HepG2 (cell line): ENCODE results near the gene TAS1R3. TPM values are rescaled to one million over a fixed set of nuclear protein-coding genes. Genes with fewer than 3 reads are reported as not detected.

Experiments
- ATF2 ChIP-seq: sonication (generic); formaldehyde crosslinking; IDR thresholded peaks from 2 replicates; pipeline ENCODE4 v1.4.0; 2020; ENCODE audit warnings: missing genetic modification reagents
- ATM ChIP-seq: fragments of 450-650 bp; IDR thresholded peaks from 2 replicates; pipeline ENCODE4 v1.7.1; 2017; ENCODE audit warnings: mild to moderate bottlenecking, borderline replicate concordance
- CAMTA2 ChIP-seq: sonication (generic); formaldehyde crosslinking; IDR thresholded peaks from 2 replicates; pipeline ENCODE4 v1.4.0; 2020; ENCODE audit warnings: mild to moderate bottlenecking, missing genetic modification reagents, borderline replicate concordance
- EED ChIP-seq: sonication (generic); formaldehyde crosslinking; IDR thresholded peaks from 2 replicates; pipeline ENCODE4 v1.5.0; 2020; ENCODE audit warnings: mild to moderate bottlenecking, missing genetic modification reagents
- HDAC2 ChIP-seq: sonication (generic); formaldehyde crosslinking; IDR thresholded peaks from 2 replicates; pipeline ENCODE4 v1.4.0; 2020; ENCODE audit warnings: missing genetic modification reagents
- HNRNPL ChIP-seq: fragments of 200-400 bp; formaldehyde crosslinking; IDR thresholded peaks from 2 replicates; pipeline ENCODE4 v1.6.1; 2017; ENCODE audit warnings: mild to moderate bottlenecking, low read depth, low read length
- MYC ChIP-seq: sonication (generic); formaldehyde crosslinking; IDR thresholded peaks from 2 replicates; pipeline ENCODE4 v1.9.0; 2021; ENCODE audit warnings: missing genetic modification reagents, borderline replicate concordance
- PCBP2 ChIP-seq: fragments of 200-400 bp; formaldehyde crosslinking; optimal IDR thresholded peaks from 2 replicates; pipeline ENCODE3; 2018; ENCODE audit warnings: low read length, low read depth; ENCODE audit not compliant: poor library complexity, severe bottlenecking
- POLR2AphosphoS5 ChIP-seq: IDR thresholded peaks from 2 replicates; pipeline ENCODE4 v1.6.1; 2012; ENCODE audit warnings: low read depth, low read length
- ZBTB7A ChIP-seq: sonication (generic); formaldehyde crosslinking; IDR thresholded peaks from 2 replicates; pipeline ENCODE4 v1.8.0; 2022; ENCODE audit warnings: mild to moderate bottlenecking, missing genetic modification reagents
- ZC3H13 ChIP-seq: sonication (generic); formaldehyde crosslinking; IDR thresholded peaks from 2 replicates; pipeline ENCODE4 v1.8.1; 2023; ENCODE audit warnings: mild to moderate bottlenecking, missing genetic modification reagents, moderate library complexity
- ZNF136 ChIP-seq: sonication (generic); formaldehyde crosslinking; IDR thresholded peaks from 2 replicates; pipeline ENCODE4 v1.8.1; 2022; ENCODE audit warnings: low read depth, mild to moderate bottlenecking, moderate library complexity, missing genetic modification reagents
- ZNF18 ChIP-seq: sonication (generic); formaldehyde crosslinking; IDR thresholded peaks from 2 replicates; pipeline ENCODE4 v1.8.0; 2022; ENCODE audit warnings: mild to moderate bottlenecking, missing genetic modification reagents; ENCODE audit not compliant: insufficient replicate concordance
- ZNF326 ChIP-seq: sonication (generic); formaldehyde crosslinking; IDR thresholded peaks from 2 replicates; pipeline ENCODE4 v1.4.0; 2020; ENCODE audit warnings: missing genetic modification reagents, borderline replicate concordance
- ZNF33A ChIP-seq: sonication (generic); formaldehyde crosslinking; IDR thresholded peaks from 2 replicates; pipeline ENCODE4 v1.5.1; 2020; ENCODE audit warnings: missing genetic modification reagents, mild to moderate bottlenecking, moderate library complexity, borderline replicate concordance
- ZNF577 ChIP-seq: sonication (generic); formaldehyde crosslinking; IDR thresholded peaks from 2 replicates; pipeline ENCODE4 v1.4.0; 2020; ENCODE audit warnings: mild to moderate bottlenecking, low read depth, missing genetic modification reagents, borderline replicate concordance
- ZNF75D ChIP-seq: sonication (generic); formaldehyde crosslinking; IDR thresholded peaks from 2 replicates; pipeline ENCODE4 v1.8.1; 2023; ENCODE audit warnings: missing genetic modification reagents, mild to moderate bottlenecking, borderline replicate concordance
- ZNF777 ChIP-seq: sonication (generic); formaldehyde crosslinking; IDR thresholded peaks from 2 replicates; pipeline ENCODE4 v1.4.0; 2020; ENCODE audit warnings: missing genetic modification reagents
- ZNF816 ChIP-seq: sonication (generic); formaldehyde crosslinking; IDR thresholded peaks from 2 replicates; pipeline ENCODE4 v1.8.0; 2022; ENCODE audit warnings: missing genetic modification reagents, mild to moderate bottlenecking, borderline replicate concordance
- polyA plus RNA-seq, 8 experiments: library from polyadenylated mRNA; depleted of rRNA in 3 of 8; stranded (reverse) in 7 of 8; unstranded in 1 of 8; fragments of >200 nt; fragmentation: Illumina TruSeq in 4 of 8; extraction: Trizol in 4 of 8; gene quantifications; 2 replicates each; pipeline versions ENCODE4 v1.2.1 to v1.2.3, GENCODE V29; 2011 to 2016; ENCODE audit warnings: low read depth in 4 of 8, missing spikeins in 1 of 8, mixed read lengths in 1 of 8; ENCODE audit not compliant: insufficient read depth in 1 of 8
- total RNA-seq, 5 experiments: library from RNA; depleted of rRNA; stranded (reverse); fragments of >200 nt; fragmentation: Illumina TruSeq; extraction: Trizol; gene quantifications; 2 replicates each; pipeline ENCODE4 v1.2.3, GENCODE V29; 2016; ENCODE audit warnings: low read depth in 1 of 5
- TF ChIP-seq, protein P1 (sequence below): IDR thresholded peaks from 2 replicates; pipeline ENCODE4 v1.6.1; 2016; ENCODE audit warnings: low read depth, missing genetic modification reagents, missing compliant biosample characterization
- TF ChIP-seq, protein P2 (sequence below): IDR thresholded peaks from 2 replicates; pipeline ENCODE4 v1.6.1; 2016

The TAS1R3 gene
- total and polyA plus RNA-seq, 2 of the 13 experiments (the other 11 are each of a cell fraction or from before 2014, with no cell fraction given) = 0.13 to 0.15 TPM

DNA sequence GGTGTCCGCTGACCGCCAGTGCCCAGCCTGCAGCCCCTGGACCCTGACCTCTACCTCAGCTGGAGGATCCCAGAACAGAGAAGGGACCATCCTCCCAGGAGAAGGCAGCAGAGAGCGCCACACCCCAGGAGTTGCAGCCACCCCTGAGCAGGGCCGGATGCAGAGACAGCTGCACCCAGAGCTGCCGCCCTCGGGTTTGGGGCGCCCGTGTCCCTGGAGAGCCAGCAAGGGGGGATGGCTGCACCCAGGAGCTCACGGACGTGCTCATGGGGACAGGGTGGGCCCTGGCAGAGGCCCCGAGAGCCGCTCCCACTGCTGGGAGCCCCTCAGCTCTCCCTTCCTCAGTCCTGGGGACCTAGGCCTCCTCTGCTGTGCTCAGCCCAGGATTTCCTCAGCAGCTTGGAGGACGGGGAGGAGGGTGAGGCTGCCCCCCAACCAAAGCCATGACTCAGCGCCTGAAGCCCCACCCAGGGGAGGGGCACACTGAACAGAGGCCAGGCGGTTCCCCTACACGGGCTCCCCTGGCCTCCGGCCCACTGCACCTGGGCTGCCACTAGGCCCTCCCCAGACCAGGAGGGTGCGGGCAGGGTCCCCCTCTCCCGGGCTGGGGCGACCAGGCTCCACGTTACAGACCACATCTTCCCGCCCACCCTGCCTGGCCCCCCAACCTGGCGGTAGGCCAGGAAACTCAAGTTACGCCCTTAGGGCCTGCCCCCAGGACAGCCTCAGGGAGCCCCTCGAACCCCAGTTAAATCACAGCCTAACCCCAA, 25.6 kb upstream of the TAS1R3 start (continued):
- TF ChIP-seq CAMTA2 (CRISPR knock-in tag) (peak; percentile 56; the same call in 1 of the 2 replicates), ZNF18 (CRISPR knock-in tag) (no peak), ZNF33A (no peak), MYC (CRISPR knock-in tag) (peak; percentile 20), ATF2 (CRISPR knock-in tag) (no peak), HDAC2 (CRISPR knock-in tag) (peak; percentile 18), ZNF326 (CRISPR knock-in tag) (no peak), ZNF777 (CRISPR knock-in tag) (peak; percentile 18; the same call in 1 of the 2 replicates), ZC3H13 (no peak), ZNF577 (CRISPR knock-in tag) (no peak), PCBP2 (no peak), POLR2AphosphoS5 (no peak; the same call in 1 of the 2 replicates), ZNF75D (no peak), ZNF136 (CRISPR knock-in tag) (no peak), ATM (no peak), EED (peak; percentile 42; the same call in 1 of the 2 replicates), ZBTB7A (peak; percentile 17; the same call in 1 of the 2 replicates), ZNF816 (CRISPR knock-in tag) (no peak), HNRNPL (no peak)
- TF ChIP-seq, protein P1, sequence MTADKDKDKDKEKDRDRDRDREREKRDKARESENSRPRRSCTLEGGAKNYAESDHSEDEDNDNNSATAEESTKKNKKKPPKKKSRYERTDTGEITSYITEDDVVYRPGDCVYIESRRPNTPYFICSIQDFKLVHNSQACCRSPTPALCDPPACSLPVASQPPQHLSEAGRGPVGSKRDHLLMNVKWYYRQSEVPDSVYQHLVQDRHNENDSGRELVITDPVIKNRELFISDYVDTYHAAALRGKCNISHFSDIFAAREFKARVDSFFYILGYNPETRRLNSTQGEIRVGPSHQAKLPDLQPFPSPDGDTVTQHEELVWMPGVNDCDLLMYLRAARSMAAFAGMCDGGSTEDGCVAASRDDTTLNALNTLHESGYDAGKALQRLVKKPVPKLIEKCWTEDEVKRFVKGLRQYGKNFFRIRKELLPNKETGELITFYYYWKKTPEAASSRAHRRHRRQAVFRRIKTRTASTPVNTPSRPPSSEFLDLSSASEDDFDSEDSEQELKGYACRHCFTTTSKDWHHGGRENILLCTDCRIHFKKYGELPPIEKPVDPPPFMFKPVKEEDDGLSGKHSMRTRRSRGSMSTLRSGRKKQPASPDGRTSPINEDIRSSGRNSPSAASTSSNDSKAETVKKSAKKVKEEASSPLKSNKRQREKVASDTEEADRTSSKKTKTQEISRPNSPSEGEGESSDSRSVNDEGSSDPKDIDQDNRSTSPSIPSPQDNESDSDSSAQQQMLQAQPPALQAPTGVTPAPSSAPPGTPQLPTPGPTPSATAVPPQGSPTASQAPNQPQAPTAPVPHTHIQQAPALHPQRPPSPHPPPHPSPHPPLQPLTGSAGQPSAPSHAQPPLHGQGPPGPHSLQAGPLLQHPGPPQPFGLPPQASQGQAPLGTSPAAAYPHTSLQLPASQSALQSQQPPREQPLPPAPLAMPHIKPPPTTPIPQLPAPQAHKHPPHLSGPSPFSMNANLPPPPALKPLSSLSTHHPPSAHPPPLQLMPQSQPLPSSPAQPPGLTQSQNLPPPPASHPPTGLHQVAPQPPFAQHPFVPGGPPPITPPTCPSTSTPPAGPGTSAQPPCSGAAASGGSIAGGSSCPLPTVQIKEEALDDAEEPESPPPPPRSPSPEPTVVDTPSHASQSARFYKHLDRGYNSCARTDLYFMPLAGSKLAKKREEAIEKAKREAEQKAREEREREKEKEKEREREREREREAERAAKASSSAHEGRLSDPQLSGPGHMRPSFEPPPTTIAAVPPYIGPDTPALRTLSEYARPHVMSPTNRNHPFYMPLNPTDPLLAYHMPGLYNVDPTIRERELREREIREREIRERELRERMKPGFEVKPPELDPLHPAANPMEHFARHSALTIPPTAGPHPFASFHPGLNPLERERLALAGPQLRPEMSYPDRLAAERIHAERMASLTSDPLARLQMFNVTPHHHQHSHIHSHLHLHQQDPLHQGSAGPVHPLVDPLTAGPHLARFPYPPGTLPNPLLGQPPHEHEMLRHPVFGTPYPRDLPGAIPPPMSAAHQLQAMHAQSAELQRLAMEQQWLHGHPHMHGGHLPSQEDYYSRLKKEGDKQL (CRISPR knock-in tag) = no peak
- TF ChIP-seq, protein P2, sequence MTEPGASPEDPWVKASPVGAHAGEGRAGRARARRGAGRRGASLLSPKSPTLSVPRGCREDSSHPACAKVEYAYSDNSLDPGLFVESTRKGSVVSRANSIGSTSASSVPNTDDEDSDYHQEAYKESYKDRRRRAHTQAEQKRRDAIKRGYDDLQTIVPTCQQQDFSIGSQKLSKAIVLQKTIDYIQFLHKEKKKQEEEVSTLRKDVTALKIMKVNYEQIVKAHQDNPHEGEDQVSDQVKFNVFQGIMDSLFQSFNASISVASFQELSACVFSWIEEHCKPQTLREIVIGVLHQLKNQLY (CRISPR knock-in tag) = no peak
